ENCODE data around the gene KIAA1671. TPM values are rescaled to one million over a fixed set of nuclear protein-coding genes. Genes with fewer than 3 reads are reported as not detected.

KIAA1671 gene
- total and polyA plus RNA-seq, 9 of the 15 experiments (the other 6 are each of a cell fraction or from before 2014, with no cell fraction given) = under 0.01 to 0.11 (median 0.02) TPM; not detected in 5

DNA sequence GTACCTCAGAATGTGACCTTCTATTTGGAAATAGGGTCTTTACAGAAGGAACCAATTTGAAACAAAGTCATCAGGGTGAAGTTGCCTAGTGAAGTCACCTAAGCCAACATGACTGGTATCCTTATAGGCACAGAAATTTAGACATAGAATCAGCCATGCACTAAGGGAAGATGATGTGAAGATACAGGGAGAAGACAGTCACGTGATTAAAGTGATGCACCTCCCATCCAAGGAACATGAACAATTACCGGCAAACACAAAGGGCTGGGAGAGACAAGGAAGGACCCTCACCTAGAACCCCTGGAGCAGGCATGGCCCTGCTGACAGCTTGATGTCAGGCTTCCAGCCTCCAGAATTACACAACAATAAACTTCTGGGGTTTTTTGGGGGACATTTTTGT lies 263.7 kb downstream of the KIAA1671 start:
- H3K4me1 ChIP-seq (replicated peaks in 1 of 2; ENCODE audit: control insufficient read depth in 2 of 2, insufficient read depth in 2 of 2, low read length in 2 of 2) = no peaks in the 10 kb centered on the region
- H3K27me3 ChIP-seq (ENCODE audit: control insufficient read depth in 2 of 2, insufficient read depth in 2 of 2, low read length in 2 of 2) = peaks cover 0 to 4% of the 10 kb centered on the region in 2 experiments; a peak in 2 of 5 replicates
- 10% methylated on average over 2 of the region's 2 CpGs for WGBS (ENCODE audit: insufficient coverage, low coverage, missing lambda C conversion rate)
- no peaks in the 10 kb centered on the region for H3K9me3 ChIP-seq (replicated peaks; ENCODE audit: control insufficient read depth, insufficient read depth, low read depth, low read length)
- ATAC-seq = no peak
- CTCF ChIA-PET (ENCODE audit: low intra/inter-chr PET ratio) = no interaction called here
- in situ Hi-C loops (cut with MboI) = loop anchor here (25.0 kb wide), 1 partner anchor 1121 kb away; no protein-coding TSS in a partner anchor
- FAIRE-seq = no peak
- intact Hi-C loops (cut with micrococcal nuclease) = no loop called here
- no peaks in the 10 kb centered on the region for H3K9me1 ChIP-seq (ENCODE audit: control insufficient read depth, insufficient read depth, low read length)
- no peak overlapping the region for H3K4me2 ChIP-seq (ENCODE audit: insufficient read depth, low read length)
- no peak overlapping the region for H3K4me3 ChIP-seq
- no peaks in the 10 kb centered on the region for H4K20me1 ChIP-seq (replicated peaks; ENCODE audit: control insufficient read depth, insufficient read depth, low read length)
- no TSS peak for BruUV-seq (replicated peaks)
- no peak overlapping the region for H2AFZ ChIP-seq (ENCODE audit: low read depth, low read length)
- TF ChIP-seq HMG20A (CRISPR knock-in tag; conservative IDR thresholded peaks at IDR 0.05) (no peak), CBFA2T2 (conservative IDR thresholded peaks at IDR 0.05) (0 out of 2 replicates have a peak, but pooled peaks have one; percentile 14), RAD51 (IDR thresholded peaks at IDR 0.05; ENCODE audit: borderline replicate concordance, low read depth) (0 out of 2 replicates have a peak, but pooled peaks have one; percentile 22)
- TF ChIP-seq, protein P1, sequence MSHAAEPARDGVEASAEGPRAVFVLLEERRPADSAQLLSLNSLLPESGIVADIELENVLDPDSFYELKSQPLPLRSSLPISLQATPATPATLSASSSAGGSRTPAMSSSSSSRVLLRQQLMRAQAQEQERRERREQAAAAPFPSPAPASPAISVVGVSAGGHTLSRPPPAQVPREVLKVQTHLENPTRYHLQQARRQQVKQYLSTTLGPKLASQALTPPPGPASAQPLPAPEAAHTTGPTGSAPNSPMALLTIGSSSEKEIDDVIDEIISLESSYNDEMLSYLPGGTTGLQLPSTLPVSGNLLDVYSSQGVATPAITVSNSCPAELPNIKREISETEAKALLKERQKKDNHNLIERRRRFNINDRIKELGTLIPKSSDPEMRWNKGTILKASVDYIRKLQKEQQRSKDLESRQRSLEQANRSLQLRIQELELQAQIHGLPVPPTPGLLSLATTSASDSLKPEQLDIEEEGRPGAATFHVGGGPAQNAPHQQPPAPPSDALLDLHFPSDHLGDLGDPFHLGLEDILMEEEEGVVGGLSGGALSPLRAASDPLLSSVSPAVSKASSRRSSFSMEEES (CRISPR knock-in tag; IDR thresholded peaks at IDR 0.05) = peak; percentile 87
- no peak overlapping the region for H3K9ac ChIP-seq (ENCODE audit: insufficient read depth in 1 of 2, low read depth in 2 of 2, low read length in 2 of 2)
- H3K27ac ChIP-seq (ENCODE audit: extremely low read depth, low read depth, low read length) = no peak overlapping the region
- no peaks in the 10 kb centered on the region for H3K79me2 ChIP-seq (ENCODE audit: control insufficient read depth, insufficient read depth, low read length)
- DNase-seq (ENCODE audit: extremely low read depth in 1 of 4, low spot score in 3 of 4) = no peak
- no peaks in the 10 kb centered on the region for H3K36me3 ChIP-seq (ENCODE audit: control insufficient read depth, insufficient read depth, low read length)
- POLR2A ChIA-PET = no interaction called here
